Measurements from ENCODE around the gene KRT86. TPM values are rescaled to one million over a fixed set of nuclear protein-coding genes. Genes with fewer than 3 reads are reported as not detected.

Gene KRT86
- total and polyA plus RNA-seq, 2 experiments from 2014 or later: 0.16 TPM; not detected in 1

- Mint-ChIP-seq H3K27me3 (ENCODE audit: insufficient read depth, low read depth, poor library complexity) (peaks cover 2% of the 10 kb centered on the region), H3K27ac (no peak overlapping the region), H3K9me3 (no peaks in the 10 kb centered on the region), H3K4me1 (peaks cover 3% of the 10 kb centered on the region; the same call in 2 of the 3 replicates), H3K4me3 (no peak overlapping the region), H3K36me3 (ENCODE audit: low read depth) (no peaks in the 10 kb centered on the region)
- H3K79me2 ChIP-seq (replicated peaks; ENCODE audit: insufficient read depth): no peaks in the 10 kb centered on the region
- ATAC-seq (no peak), DNase-seq (ENCODE audit: low spot score) (no peak)
- H3K4me3 ChIP-seq: no peak overlapping the region
- H3K27me3 ChIP-seq (ENCODE audit: insufficient read depth): no peaks in the 10 kb centered on the region
- no peak overlapping the region for H3K4me2 ChIP-seq
- H4K20me1 ChIP-seq (replicated peaks; ENCODE audit: insufficient read depth): no peaks in the 10 kb centered on the region
- H3F3A ChIP-seq (replicated peaks; ENCODE audit: low read depth): no peaks in the 10 kb centered on the region
- TF ChIP-seq JUNB (IDR thresholded peaks at IDR 0.05; ENCODE audit: unreplicated experiment) (no peak), EZH2phosphoT487 (IDR thresholded peaks at IDR 0.05; ENCODE audit: unreplicated experiment) (no peak), ZNF331 (CRISPR knock-in tag; IDR thresholded peaks at IDR 0.05; ENCODE audit: low read depth) (no peak), ZNF462 (CRISPR knock-in tag; IDR thresholded peaks at IDR 0.05) (no peak), STAT1 (IDR thresholded peaks at IDR 0.05; ENCODE audit: unreplicated experiment) (no peak), ETS1 (IDR thresholded peaks at IDR 0.05) (no peak), EZH2 (IDR thresholded peaks at IDR 0.05; ENCODE audit: low read depth, unreplicated experiment) (no peak), CREB1 (CRISPR knock-in tag; IDR thresholded peaks at IDR 0.05; ENCODE audit: low read depth) (no peak), POLR2AphosphoS5 (IDR thresholded peaks at IDR 0.05; ENCODE audit: low read depth) (no peak), NANOG (IDR thresholded peaks at IDR 0.05; ENCODE audit: borderline replicate concordance) (no peak), ZNF114 (CRISPR knock-in tag; IDR thresholded peaks at IDR 0.05) (no peak)
- TF ChIP-seq, protein P1, sequence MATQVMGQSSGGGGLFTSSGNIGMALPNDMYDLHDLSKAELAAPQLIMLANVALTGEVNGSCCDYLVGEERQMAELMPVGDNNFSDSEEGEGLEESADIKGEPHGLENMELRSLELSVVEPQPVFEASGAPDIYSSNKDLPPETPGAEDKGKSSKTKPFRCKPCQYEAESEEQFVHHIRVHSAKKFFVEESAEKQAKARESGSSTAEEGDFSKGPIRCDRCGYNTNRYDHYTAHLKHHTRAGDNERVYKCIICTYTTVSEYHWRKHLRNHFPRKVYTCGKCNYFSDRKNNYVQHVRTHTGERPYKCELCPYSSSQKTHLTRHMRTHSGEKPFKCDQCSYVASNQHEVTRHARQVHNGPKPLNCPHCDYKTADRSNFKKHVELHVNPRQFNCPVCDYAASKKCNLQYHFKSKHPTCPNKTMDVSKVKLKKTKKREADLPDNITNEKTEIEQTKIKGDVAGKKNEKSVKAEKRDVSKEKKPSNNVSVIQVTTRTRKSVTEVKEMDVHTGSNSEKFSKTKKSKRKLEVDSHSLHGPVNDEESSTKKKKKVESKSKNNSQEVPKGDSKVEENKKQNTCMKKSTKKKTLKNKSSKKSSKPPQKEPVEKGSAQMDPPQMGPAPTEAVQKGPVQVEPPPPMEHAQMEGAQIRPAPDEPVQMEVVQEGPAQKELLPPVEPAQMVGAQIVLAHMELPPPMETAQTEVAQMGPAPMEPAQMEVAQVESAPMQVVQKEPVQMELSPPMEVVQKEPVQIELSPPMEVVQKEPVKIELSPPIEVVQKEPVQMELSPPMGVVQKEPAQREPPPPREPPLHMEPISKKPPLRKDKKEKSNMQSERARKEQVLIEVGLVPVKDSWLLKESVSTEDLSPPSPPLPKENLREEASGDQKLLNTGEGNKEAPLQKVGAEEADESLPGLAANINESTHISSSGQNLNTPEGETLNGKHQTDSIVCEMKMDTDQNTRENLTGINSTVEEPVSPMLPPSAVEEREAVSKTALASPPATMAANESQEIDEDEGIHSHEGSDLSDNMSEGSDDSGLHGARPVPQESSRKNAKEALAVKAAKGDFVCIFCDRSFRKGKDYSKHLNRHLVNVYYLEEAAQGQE (IDR thresholded peaks at IDR 0.05; ENCODE audit: unreplicated experiment): no peak
- TF ChIP-seq, protein P2, sequence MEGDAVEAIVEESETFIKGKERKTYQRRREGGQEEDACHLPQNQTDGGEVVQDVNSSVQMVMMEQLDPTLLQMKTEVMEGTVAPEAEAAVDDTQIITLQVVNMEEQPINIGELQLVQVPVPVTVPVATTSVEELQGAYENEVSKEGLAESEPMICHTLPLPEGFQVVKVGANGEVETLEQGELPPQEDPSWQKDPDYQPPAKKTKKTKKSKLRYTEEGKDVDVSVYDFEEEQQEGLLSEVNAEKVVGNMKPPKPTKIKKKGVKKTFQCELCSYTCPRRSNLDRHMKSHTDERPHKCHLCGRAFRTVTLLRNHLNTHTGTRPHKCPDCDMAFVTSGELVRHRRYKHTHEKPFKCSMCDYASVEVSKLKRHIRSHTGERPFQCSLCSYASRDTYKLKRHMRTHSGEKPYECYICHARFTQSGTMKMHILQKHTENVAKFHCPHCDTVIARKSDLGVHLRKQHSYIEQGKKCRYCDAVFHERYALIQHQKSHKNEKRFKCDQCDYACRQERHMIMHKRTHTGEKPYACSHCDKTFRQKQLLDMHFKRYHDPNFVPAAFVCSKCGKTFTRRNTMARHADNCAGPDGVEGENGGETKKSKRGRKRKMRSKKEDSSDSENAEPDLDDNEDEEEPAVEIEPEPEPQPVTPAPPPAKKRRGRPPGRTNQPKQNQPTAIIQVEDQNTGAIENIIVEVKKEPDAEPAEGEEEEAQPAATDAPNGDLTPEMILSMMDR (conservative IDR thresholded peaks at IDR 0.05; ENCODE audit: low read depth in 2 of 2): no peak
- H3K9me2 ChIP-seq (ENCODE audit: insufficient read depth): 0 out of 2 replicates have a peak, but pooled peaks cover under 1% of the 10 kb centered on the region
- H3K27ac ChIP-seq (ENCODE audit: low read depth): no peak overlapping the region
- no peaks in the 10 kb centered on the region for H3K36me3 ChIP-seq (ENCODE audit: insufficient read depth)
- H2AFZ ChIP-seq: no peak overlapping the region
- no peaks in the 10 kb centered on the region for H3K4me1 ChIP-seq (ENCODE audit: insufficient read depth)
These were observed 10.2 kb downstream of the KRT86 start for GRCh38 chr12:52284562-52285171.
